ENCODE measurements around the gene ERN1.
"Not testable (repeated sequence)": the region's sequence is repeated elsewhere in the genome, so short reads cannot be mapped to it uniquely, and the experiment has no call there.

The ERN1 gene

DNA sequence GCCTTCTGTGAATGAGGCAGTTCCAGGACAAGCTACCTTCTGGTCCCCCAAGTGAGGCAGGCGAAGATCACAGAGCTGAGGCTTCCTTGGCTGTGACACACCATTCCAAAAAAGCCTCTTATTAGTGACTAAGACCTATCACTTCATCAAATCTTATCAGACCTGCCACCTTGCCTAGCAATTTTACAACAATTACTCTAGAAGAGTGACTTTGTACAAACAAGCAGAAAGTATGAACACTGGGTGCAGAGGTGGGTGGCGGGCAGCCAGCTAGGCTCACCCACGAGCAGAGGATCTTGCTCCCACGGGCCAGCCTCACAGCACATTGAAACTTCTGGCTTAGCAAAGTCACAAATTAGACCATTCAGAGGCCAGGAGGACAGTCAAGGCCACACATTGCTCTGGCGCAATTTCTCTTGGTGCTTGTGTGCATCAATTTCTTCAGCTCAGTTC lies 107.3 kb downstream of the ERN1 start:
- DNase-seq: no peak

DNA sequence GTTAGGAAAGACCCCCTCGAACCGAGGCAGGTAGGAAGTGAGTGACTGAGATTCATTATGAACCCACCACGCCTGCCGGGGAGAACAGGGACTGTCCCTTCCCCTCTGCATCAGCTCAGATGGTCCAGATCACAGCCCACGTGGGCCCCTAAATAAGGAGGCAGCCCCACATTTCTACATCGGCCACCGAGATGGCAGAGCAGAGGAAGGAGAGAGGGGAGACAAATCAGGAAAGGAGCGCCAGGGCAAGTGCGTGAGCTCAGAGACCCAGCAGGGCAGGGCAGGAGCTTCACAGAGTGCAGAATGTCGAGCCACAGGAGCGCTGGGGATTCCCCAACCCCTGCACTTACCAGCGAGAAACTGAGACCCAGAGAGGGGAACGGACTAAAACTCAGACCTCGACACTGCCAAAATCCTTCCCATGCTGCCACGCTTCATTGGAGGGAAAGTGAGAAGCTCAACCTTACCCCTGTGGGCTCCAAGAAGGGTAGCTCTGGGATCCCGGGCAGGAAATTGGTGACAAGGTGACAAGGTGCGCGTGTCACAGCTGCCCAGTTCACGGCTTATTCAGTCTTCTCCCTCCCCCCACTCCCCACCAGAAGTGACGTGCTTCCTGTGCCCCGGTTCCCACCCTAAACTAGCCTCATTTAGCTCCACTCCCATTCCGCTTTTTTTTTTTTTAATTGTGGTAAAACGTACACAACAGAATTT lies 109.7 kb downstream of the ERN1 start, which contains the start of gene ICAM2:
TSS of gene ICAM2 (minus strand) at position 578 of the 711 bp plus-strand sequence. CDS start 13,942 bp downstream, outside the sequence.
- DNase-seq: no peak

DNA sequence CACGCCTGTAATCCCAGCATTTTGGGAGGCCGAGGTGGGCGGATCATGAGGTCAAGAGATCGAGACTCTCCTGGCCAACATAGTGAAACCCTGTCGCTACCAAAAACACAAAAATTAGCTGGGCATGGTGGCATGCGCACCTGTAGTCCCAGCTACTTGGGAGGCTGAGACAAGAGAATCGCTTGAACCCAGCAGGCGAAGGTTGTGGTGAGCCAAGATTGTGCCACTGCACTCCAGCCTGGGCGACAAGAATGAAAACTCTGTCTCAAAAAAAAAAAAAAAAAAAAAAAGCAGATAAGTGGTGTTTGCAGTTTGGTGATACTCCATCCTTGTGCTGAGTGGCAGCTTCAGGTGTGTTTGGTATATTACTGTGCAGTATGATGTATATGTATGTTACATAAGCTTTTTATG lies 110.4 kb downstream of the ERN1 start:
- not testable (repeated sequence) for DNase-seq

DNA sequence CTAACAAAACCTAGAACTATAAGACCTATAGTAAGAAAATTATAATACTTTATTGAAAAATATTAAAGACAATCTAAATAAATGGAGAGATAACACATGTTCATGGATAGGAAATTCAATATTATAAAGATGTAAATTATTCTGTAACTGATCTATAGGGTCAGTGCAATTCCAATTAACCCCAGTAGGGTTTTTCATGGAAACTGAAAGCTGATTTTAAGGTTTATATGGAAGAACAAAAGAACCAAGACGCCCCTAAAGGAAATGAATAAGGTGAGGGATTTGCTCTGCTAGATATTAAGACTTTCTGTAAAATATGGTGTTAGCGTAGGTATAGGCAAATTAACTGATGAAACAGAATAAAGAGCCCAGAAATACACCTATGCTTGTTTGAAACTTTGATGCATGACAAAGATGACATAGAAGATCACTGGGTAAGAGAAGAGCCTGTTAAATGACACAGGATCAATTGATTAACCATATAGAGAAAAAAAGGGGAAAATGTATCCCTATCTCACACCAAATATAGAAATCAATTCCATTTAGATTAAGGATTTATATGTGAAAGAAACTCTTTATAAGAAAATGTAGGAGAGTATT lies 112.5 kb downstream of the ERN1 start:
- DNase-seq: no peak

DNA sequence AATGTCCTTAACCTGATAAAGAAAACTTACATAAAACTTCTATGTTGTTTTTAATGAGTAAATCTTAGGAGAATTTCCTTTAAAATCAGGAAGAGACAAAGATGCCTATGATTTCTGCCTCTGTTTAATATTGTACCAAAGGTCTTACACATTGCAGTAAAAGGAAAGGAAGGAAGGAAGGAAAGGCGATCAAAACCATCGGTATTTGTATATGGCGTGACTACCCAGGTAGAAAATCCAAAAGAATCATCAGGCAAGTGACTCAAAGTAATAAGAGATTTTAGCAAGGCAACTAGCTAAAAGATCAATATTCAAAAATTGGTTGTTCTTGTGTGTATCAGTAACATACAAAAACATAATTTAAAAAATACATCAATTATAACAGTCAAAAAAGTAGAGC lies 113.0 kb downstream of the ERN1 start:
- no peak for DNase-seq

DNA sequence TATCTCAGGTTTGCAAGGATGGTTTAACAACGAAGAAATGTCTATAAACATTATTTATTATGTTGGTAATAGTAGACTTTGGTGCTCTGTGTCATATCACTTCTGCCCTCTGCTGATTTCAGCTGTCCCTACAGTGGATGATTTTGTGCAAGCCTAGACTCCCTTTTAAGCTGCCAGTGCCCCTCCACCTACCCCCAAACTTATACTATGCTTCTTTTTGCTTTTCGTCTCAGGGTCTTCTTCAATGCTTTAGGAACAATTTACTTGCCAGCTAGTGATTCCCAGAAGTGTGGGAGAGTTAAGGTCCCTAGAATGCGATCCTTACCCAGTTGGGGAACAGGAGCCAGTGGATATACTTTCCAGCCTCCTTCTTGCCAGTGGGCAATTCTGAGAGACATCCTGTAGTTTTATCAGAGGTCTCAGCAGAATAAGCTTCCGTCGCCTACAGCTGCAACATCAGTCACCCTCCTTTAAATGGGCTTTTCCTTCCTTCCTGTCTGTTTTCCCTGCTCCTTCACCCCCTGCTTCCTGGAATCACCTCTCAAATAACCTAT lies 113.6 kb downstream of the ERN1 start:
- no peak for DNase-seq

DNA sequence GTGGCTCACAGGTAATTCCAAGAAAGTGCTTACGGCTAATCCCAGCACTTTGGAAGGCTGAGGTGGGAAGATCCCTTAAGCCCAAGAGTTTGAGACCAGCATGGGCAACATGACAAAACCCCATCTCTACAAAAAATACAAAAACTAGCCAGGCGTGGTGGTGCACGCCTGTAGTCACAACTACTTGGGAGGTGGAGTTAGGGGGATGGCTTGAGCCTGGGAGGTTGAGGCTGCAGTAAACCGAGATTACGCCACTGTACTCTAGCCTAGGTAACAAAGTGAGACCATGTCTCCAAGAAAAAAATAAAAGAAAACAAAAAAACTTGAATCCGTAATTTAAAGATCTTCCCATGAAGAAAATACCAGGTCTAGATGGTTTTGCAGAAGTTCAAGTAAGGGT lies 114.5 kb downstream of the ERN1 start:
- DNase-seq: no peak

DNA sequence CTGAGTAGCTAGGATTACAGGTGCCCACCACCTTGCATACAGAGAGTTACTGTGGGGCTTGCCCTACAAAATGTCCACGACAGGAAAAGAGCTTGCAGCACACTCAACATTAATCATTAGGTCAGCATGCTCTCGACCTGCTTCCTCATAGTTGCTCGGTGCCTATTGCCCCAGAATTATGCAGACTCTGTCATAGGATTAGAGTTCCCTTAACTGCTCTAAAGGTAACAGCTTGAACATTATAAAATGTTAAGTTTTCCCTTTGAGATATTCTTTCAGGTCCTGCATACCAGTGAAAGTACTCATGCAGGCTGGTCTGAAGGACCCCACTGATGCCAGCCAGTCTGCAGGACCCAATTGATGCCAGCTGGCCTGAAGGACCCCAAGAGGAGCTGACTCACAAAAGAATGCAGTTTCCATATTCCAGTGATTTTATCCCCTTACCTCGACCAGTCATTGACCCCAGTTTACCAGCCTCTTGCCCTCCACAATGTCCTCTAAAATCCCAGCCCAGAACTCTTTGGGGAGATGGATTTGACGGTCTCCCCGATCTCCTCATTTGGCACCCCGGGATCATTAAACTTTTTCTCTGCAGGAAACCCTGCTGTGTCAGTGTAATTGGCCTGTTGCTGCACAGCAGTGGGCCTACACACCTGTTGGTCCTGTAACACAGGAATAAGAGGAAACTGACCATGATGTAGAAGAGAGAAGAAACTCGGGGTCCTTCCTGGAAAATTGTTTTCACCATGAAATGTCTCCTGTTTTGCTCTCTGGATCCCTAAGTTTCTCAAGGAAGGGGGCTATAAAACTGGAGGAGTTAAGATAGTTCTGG lies 120.2 kb downstream of the ERN1 start:
- no peak for DNase-seq

DNA sequence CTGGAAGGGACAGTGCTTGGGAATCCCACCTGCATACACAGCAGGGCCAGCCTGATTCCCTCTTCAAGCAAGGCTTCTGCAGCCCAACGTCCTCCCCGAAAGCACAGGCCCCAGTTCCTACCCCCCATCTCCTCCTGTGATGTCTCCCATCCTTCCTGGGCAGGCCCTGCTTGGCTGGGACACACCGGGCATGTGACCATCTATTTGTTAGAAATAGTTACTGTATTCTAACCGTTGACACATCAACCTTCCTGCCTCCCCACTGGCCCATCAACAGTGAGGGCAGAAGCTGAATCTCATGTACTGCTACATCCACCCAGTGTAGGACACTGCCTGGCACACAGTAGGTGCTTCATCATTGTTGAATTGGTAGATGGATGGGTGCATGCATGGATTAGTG lies 121.1 kb downstream of the ERN1 start:
- DNase-seq: no peak

DNA sequence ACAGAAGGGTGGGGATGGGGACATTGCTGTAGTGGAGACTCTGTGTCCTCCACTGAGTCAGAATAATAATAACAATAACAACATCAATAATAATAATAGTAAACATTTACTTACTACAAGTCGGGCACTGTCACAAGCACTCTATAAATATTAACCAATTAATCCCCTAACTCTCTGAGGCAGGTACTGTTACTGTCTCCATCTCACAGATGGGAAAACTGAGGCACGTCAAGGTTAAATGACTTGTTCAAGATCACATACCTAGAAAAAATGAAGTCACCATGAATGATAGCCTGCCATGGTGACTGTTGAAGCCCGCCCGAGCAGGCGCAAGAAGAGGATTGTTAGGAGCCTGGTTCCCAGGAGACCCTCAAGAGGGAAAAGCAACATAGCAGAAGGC lies 121.6 kb downstream of the ERN1 start:
- no peak for DNase-seq

DNA sequence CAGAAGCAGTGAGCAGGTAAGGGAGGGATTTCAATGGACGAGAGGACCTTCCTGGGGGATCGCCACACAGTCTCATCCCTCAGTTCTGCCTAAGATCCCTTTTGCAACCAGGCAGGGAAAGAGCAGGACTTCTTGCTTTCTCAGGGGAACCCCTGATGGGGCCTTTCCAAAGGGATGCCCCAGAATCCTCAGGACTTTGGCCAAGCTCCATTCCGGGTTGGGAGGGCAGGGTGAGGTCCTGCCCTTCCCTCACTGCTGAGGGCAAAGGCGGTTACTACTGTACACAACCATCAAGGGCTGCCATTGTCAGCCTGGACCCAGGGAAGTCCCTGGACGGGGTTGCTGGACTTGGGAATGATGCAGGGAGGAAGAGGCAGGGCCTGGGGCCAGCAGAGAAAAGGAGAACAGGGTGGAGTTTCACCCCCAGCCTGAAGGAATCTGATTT lies 122.1 kb downstream of the ERN1 start:
- DNase-seq: no peak

DNA sequence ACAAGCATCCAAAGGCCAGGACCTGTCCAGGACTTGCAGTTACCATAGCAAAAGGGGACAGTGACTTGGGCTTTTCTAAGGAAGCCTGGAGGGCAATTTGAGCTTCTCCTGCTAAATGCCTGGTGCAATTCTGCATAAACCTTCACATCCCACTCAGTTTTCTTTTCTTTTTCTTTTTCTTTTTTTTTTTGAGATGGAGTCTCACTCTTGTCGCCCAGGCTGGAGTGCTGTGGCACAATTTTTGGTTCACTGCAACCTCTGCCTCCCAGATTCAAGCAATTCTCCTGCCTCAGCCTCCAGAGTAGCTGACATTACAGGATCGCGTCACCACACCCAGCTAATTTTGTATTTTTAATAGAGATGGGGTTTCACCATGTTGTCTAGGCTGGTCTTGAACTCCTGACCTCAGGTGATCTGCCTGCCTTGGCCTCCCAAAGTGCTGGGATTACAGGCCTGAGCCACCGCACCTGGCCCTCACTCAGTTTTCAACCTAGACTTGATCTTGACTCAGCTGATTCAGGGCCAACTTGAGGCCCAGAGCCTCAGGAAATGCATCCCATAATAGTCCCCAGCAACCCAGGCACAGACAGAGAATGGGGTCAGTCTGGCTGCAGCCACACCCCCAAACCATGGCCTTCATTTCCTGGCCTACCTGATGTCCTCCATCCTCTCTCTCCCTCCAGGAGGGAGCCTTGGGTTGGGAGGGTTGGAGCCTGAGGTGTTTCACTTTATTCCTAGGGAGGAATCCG lies 122.7 kb downstream of the ERN1 start:
- not testable (repeated sequence) for DNase-seq

DNA sequence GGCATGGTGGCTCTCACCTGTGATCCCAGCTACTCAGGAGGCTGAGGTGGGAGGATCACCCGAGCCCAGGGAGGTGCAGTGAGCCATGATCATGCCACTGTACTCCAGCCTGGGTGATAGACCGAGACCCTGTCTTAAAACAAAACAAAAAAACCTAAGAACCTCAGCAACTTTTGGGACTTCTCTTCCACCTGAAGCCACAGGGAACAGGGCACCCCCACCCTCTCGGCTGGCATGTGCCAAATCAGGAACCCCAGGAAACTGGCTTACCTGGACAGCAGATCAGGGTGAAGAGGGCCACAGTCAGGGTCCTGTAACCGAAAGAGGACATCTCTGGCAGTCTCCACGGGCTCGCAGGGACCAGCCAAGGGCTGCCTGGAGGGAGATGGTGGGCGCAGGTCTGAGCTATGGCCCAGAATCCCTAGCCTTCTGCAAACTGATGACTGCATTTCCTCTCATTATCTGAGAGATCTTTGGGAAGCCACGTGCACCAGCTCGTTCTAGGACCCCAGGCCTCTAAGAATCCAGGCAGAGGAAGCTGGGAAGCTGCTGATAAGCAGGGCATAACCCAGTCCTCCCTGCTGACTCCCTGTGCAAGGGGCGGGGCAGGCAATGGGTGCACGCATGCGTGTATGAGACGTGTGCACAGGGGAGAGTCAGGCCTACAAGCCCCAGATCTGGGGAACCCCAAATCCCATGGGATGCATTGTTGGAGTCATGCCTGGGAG lies 123.4 kb downstream of the ERN1 start:
- no peak for DNase-seq

DNA sequence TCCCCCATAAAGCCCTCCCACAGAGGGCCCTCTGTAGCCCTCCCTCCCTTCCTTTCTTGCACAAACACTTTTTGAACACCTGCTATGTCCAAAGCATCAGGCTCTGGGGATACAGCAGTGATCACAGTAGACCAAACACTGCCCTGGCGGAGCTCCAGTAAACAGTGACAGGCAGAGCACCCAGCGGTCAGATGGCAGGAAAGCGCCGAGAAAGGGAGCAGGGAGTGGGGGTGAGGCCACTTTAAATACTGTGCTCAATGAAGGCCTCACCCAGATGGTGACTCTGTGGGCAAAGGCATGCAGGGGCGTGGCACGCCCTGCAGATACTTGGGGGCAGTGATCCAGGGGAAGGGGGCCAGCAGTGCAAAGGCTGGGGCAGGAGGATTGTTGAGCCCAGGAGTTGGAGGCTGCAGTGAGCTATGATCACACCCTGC lies 124.2 kb downstream of the ERN1 start:
- no peak for DNase-seq

DNA sequence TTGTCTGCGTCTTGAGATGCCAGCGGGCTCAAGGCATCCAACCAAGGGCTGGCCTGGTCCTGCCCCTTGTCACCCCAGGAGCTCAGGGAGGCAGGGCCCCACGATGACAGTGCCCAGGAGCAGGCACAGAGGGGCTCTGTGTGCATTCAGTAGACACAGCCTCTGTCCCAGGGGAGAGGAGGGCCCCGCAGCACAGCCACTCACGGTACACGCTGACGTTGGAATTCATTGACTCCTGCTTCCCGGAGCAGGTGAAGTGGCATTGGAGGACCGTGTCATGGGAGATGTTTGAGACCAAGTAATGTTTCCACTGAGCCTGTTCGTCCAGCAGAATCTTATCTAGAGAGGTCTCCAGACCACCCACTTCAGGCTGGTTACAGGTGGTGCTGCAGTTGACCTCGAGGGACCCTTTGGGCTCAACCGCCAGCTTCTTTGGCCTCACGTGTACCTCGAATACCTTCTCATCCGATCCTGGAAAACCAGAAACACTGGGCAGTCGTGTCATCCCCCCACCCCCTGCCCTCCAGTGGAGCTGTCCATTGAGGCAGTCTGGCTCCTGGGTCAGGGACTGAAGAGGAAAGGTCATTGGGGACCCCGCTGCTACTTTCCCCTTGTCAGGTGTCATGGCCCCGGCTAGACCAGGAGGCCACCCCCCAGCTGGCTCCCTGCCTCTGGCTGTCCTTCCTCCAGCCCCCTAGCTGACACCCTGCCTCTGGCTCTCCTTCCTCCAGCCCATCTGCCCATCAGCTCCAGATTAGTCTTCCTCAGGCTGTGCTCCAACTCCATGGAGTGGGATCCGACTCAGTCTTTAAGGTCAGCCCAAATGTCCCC lies 124.8 kb downstream of the ERN1 start:
- no peak for DNase-seq

DNA sequence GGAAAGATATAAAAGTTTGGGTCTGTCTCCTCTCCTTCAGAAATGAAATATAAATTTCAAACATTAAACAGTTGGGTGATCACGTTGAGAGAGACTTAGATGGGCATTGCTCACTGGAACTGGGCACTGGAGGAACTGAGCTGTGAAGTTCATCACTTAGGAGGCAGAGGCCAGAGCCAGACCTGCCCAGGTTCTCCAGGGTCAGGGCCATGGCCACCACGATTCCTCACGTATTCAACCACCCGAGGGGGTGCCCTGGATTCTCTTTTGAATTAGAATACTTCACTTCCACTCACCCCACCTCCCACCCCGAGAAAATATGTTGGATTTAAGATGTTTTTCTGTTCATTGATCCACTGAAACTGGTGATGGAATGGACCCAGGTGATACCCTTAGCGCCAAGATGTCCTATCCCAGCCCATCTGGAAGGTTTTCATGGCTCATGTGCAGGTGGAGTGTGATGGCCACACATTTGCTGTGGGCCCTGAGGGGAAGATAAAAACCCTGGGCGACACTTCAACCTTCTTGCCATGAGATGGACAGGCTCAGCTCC lies 125.7 kb downstream of the ERN1 start:
- DNase-seq: no peak

DNA sequence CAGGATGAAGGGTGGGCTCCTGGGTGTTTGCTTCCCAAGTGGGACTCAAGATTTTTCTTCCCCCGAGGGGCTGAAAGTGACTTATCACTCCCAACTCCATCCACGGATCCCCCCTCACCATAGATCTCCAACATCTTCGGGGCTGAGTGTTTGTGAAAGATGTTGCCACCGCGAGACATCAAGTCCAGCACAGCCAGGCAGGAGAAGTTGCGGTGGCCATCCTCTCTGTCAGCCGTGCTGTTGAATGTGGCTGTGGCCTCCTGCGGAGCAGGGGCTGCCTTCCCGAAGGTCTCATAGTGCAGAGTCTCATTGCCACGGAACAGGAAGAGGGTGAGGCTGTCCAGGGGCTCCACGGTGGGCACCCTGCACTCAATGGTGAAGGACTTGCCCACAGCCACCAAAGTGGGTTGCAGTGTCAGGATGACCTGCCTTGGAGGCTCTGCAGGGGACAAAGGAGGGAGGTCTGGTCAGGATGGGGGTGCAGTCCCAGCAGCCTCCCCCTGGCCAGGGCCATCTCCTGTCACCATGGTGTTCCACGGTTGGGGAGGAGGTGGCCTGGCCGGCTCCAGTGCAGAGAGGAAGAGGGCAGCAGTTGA lies 126.3 kb downstream of the ERN1 start:
- no peak for DNase-seq

DNA sequence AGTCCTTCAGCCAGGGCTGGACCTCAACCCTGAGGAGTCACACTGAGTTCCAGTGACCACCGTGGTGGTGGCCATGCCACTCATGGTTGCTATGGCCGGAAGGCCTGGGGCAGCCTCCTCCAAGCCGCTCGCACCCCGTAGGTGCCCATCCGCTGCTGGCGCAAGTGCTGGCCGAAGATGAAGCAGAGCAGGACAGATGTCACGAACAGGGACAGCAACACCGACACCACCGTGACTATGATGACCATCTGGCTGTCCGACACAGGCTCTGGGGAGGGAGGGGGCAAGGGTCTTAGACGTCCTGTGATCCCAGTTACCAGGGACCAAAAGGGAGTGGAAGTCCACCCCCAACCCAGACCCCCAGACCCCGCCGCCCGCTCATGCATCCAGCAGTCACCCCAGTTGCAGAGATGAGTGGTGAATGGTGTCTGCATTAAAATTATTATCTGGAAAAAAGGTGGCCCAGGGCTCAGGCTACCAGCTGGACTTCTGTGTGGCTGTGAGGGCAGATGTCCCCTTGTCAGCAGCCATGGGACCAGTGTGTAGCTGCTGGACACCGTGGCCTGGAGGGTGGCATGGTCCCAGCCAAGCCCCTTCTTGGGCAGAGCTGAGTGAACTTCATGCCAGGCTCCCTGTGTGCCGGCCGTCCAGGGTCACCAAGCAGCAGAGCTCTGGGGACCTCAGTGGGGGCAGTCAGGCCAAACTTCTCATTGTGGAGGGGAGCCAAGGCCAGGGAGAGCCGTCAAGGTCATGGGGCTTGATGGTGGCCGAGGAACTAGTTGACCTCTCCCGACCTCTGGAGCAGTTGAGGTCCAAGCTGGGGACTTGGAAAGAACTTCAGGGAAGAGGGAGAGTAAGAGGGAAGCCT lies 127.1 kb downstream of the ERN1 start:
- DNase-seq: no peak

Data from hippocampal formation (tissue), 2 donors.